OCI-LY7 (cell line): Measurements from ENCODE around the gene SART3.

Experiments
- CTCF ChIP-seq: fragments of 200-600 bp; sonication (generic); conservative IDR thresholded peaks from 2 replicates; pipeline ENCODE4 v1.5.1; 2014; ENCODE audit warnings: mild to moderate bottlenecking, antibody characterized with exemption, low read length, moderate library complexity, mixed read lengths
- EZH2phosphoT487 ChIP-seq: fragments of 200-600 bp; sonication (generic); IDR thresholded peaks from 2 replicates; pipeline ENCODE4 v1.6.1; 2018; ENCODE audit warnings: low read depth, borderline replicate concordance, mild to moderate bottlenecking, mixed run types, antibody characterized with exemption, low read length, moderate library complexity, mixed read lengths

DNA sequence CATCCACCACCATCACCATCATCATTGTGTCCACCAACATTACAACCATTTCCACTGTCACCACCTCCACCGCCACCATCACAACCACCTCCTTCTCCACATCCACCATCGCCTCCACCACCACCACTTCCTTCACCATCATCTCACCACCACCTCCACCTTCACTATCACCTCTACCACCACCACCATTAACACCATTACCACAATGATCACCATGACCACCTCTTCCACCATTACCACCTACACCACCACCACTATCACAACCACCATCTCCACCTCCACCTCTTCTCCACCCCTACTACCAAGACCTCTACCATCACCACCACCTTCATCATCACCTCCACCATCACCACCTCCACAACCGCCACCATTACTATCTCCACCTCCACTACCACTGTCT is 17.8 kb upstream of the SART3 start:
- TF ChIP-seq CTCF (no peak), EZH2phosphoT487 (no peak)
